Pancreas (tissue), 10 donors: ENCODE measurements around the gene ZNF511. TPM values are rescaled to one million over a fixed set of nuclear protein-coding genes. Genes with fewer than 3 reads are reported as not detected.

Experiments used
- ATAC-seq, 4 donors: fragments of 200-7000 bp; cut with Tn5 transposase; one replicate each; pipeline versions ENCODE4 v1.8.0 to v1.9.1; 2020; ENCODE audit warnings: mild to moderate bottlenecking in 4 of 4, moderate library complexity in 4 of 4
- DNase-seq, 6 donors: peaks; one replicate each; pipeline ENCODE4 v3.0.0-alpha.2; 2020
- FAIRE-seq: peaks from 2 replicates; lab custom pipeline; 2012; peaks lifted over from hg19 to GRCh38; lab: Jason Lieb, UNC
- H3K27ac ChIP-seq, 4 donors: fragments of 200-600 bp; sonication (generic); 1 replicate in 3 of 4; 2 replicates in 1 of 4; pipeline versions ENCODE4 v1.5.0 to v1.8.0; 2020
- H3K27me3 ChIP-seq, 4 donors: fragments of 200-600 bp; one replicate each; pipeline ENCODE4 v1.8.0; 2021
- H3K36me3 ChIP-seq, 3 donors: fragments of 200-600 bp; sonication (generic) in 1 of 3; one replicate each; pipeline versions ENCODE4 v1.5.0 to v1.8.0; 2020 to 2021
- H3K4me1 ChIP-seq, 3 donors: fragments of 200-600 bp; one replicate each; pipeline ENCODE4 v1.8.0; 2021
- H3K4me3 ChIP-seq, 4 donors: fragments of 200-600 bp; sonication (generic) in 2 of 4; one replicate each; pipeline versions ENCODE4 v1.5.0 to v1.8.0; 2020 to 2021
- H3K9me3 ChIP-seq, 4 donors: fragments of 200-600 bp; one replicate each; pipeline ENCODE4 v1.8.0; 2021
- CTCF ChIP-seq, 4 donors: fragments of 200-600 bp; sonication (generic) in 3 of 4; IDR thresholded peaks; one replicate each; pipeline versions ENCODE4 v1.5.0 to v1.8.0; 2021; ENCODE audit warnings: antibody characterized with exemption in 4 of 4
- WGBS, 2 donors: extraction: QIAGEN DNeasy Blood & Tissue Kit; methylation state at CpG; one replicate each; pipeline ENCODE4 v1.1.7; 2013; 5-methylcytosine and 5-hydroxymethylcytosine counted together
- intact Hi-C, 3 donors: fragments of 100-400 bp; cut with DNase I; formaldehyde crosslinking; loops; one replicate each; pipeline versions ENCODE4 v1.11.1 to v1.14.2; 2022
- polyA plus RNA-seq, 2 donors: library from polyadenylated mRNA; stranded (reverse); fragments of 200-250 nt; gene quantifications; one replicate each; pipeline ENCODE4 v1.2.3, GENCODE V29; 2013
- total RNA-seq, 6 donors: library from RNA; stranded (reverse); fragmentation: NEBNext Ultra II Directional in 4 of 6; extraction: Animal tissue kit (Norgen Biotek cat#: 25700) in 4 of 6; gene quantifications; one replicate each; pipeline versions ENCODE4 v1.2.1 to v1.2.4, GENCODE V29; 2021 to 2023
- donor health status: healthy with polysubstance abuse.
- donor health status: DM: no; HTN: no; CAD: no; lungs with moderate emphysema.
- donor health status: DM: no; HTN: no; CAD: no.
- donor health status: control.
- donor health status: control.
- donor health status: Bipolar disorder and iron deficiency.
- donor health status: DM: yes; HTN: yes; CAD: no.
- donor health status: DM: no; HTN: no; CAD: no.
- donor health status: DM: no; HTN: no; CAD: no.
- donor health status: DM: yes; HTN: yes; CAD: no.

ZNF511 gene
- total and polyA plus RNA-seq, 8 donors = 13.3 to 40.3 (median 17.3) TPM

GRCh38 chr10:133332936-133333699 lies 24.4 kb downstream of the ZNF511 start:
- H3K27me3 ChIP-seq = peaks cover 0 to 24% (median 9%) of the 10 kb centered on the region in 4 donors
- WGBS, 2 donors = 68 to 73% methylated on average over 30 of the region's 30 CpGs
- FAIRE-seq (no peak), DNase-seq (peak in 1 of 6 donors; percentile 7), ATAC-seq (no peak)
- no peak for TF ChIP-seq CTCF (IDR thresholded peaks at IDR 0.05)
- H3K36me3 ChIP-seq = no peaks in the 10 kb centered on the region
- H3K4me3 ChIP-seq = no peak overlapping the region
- H3K27ac ChIP-seq = no peak overlapping the region
- intact Hi-C loops = no loop called here
- H3K4me1 ChIP-seq = peaks cover 0 to 15% (median 6%) of the 10 kb centered on the region in 3 donors
- no peaks in the 10 kb centered on the region for H3K9me3 ChIP-seq

- intact Hi-C loops = no loop called here
- Histone ChIP-seq H3K27me3 (peaks cover 0 to 17% (median 7%) of the 10 kb centered on the region in 4 donors), H3K36me3 (no peaks in the 10 kb centered on the region), H3K9me3 (no peaks in the 10 kb centered on the region), H3K4me3 (peak overlapping the region in 2 of 4 donors; percentile 14 to 35), H3K27ac (no peak overlapping the region), H3K4me1 (peaks cover 0 to 15% (median 6%) of the 10 kb centered on the region in 3 donors)
- DNase-seq (peak in 2 of 6 donors; percentile 9 to 63), FAIRE-seq (no peak), ATAC-seq (peak; percentile 26 to 35 (median 32))
- TF ChIP-seq CTCF (IDR thresholded peaks at IDR 0.05) = no peak
- WGBS, 2 donors = 18% methylated on average over 48 to 51 of the region's 51 CpGs
Measured at GRCh38 chr10:133334503-133335245, 26.0 kb downstream of the ZNF511 start.

GRCh38 chr10:133335246-133336117 lies 26.8 kb downstream of the ZNF511 start:
- Histone ChIP-seq H3K36me3 (no peaks in the 10 kb centered on the region), H3K4me1 (peaks cover 0 to 15% (median 6%) of the 10 kb centered on the region in 3 donors), H3K27ac (no peak overlapping the region), H3K27me3 (peaks cover 0 to 18% (median 8%) of the 10 kb centered on the region in 4 donors), H3K9me3 (no peaks in the 10 kb centered on the region), H3K4me3 (peak overlapping the region in 2 of 4 donors; percentile 14 to 35)
- no peak for TF ChIP-seq CTCF (IDR thresholded peaks at IDR 0.05)
- peak in 5 of 6 donors; percentile 36 to 80 (median 62) for DNase-seq
- FAIRE-seq = no peak
- peak; percentile 46 to 63 (median 50) for ATAC-seq
- intact Hi-C loops = no loop called here
- WGBS, 2 donors = 2 to 3% methylated on average over 59 to 75 of the region's 75 CpGs

DNA sequence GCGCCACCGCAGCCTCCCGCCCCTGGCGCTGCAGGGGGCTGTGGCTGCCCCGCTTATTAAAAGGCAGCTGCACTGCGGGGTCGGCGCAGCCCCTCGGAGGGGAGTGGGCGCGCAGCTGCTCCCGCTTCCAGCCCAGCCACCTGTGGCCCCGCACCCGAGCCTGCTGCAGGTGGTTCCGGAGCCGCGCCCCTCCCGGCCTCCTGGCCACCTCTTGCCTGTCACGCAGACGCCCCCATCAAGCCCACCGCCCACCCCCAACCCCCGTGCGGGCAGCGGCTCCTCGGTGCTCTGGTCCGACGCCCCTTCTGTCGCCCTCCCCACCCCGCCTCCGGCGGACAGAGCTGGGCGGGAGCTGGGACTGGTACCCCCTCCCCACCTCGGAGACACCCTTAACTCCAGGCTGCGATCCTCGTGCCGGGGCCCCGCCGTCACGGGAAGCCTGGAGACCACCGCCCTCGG lies 27.4 kb downstream of the ZNF511 start:
- peak overlapping the region in 2 of 4 donors; percentile 14 to 35 for H3K4me3 ChIP-seq
- 4 to 6% methylated on average over 26 to 41 of the region's 41 CpGs for WGBS, 2 donors
- peaks cover 0 to 19% (median 8%) of the 10 kb centered on the region in 4 donors for H3K27me3 ChIP-seq
- peak in 2 of 4 donors; percentile 8 to 9 for ATAC-seq
- H3K9me3 ChIP-seq = no peaks in the 10 kb centered on the region
- DNase-seq = peak in 2 of 6 donors; percentile 36 to 74
- no peaks in the 10 kb centered on the region for H3K36me3 ChIP-seq
- H3K4me1 ChIP-seq = peaks cover 0 to 15% (median 6%) of the 10 kb centered on the region in 3 donors
- no peak overlapping the region for H3K27ac ChIP-seq
- no peak for TF ChIP-seq CTCF (IDR thresholded peaks at IDR 0.05)
- intact Hi-C loops = no loop called here
- no peak for FAIRE-seq
